ENCODE data around the gene GBP5. TPM values are rescaled to one million over a fixed set of nuclear protein-coding genes. Genes with fewer than 3 reads are reported as not detected.

GBP5 gene, protein sequence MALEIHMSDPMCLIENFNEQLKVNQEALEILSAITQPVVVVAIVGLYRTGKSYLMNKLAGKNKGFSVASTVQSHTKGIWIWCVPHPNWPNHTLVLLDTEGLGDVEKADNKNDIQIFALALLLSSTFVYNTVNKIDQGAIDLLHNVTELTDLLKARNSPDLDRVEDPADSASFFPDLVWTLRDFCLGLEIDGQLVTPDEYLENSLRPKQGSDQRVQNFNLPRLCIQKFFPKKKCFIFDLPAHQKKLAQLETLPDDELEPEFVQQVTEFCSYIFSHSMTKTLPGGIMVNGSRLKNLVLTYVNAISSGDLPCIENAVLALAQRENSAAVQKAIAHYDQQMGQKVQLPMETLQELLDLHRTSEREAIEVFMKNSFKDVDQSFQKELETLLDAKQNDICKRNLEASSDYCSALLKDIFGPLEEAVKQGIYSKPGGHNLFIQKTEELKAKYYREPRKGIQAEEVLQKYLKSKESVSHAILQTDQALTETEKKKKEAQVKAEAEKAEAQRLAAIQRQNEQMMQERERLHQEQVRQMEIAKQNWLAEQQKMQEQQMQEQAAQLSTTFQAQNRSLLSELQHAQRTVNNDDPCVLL
- total RNA-seq = 0.16 and 0.36 TPM in 2 replicates

DNA sequence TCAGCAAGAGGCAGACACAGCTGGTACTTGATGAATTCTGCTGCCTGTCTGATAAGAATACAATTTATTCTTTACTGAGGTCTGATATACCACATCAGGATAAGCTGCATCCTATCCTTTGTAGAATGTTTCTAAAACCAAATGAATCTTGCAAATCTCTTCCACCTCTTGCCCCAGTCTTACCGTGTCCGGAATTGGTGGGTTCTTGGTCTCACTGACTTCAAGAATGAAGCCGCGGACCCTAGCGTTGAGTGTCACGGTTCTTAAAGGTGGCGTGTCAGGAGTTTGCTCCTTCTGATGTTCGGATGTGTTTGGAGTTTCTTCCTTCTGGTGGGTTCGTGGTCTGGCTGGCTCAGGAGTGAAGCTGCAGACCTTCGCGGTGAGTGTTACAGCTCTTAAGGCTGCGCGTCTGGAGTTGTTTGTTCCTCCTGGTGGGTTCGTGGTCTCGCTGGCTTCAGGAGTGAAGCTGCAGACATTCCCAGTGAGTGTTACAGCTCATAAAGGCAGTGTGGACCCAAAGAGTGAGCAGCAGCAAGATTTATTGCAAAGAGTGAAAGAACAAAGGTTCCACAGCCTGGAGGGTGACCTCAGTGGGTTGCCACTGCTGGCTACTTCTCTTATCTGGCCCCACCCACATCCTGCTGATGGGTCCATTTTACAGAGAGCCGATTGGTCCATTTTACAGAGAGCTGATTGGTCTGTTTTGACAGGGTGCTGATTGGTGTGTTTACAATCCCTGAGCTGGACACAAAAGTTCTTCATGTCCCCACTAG is at the start of gene GBP5:
Gene GBP5 (minus strand): TSS at position 592 of the 773 bp plus-strand sequence. CDS start 3,305 bp downstream, outside the sequence.

Other genes with a start within 250 kb of the GBP5 start
- gene GBP3, start 250.0 kb downstream of the GBP5 start, total RNA-seq = 16.5 and 20.9 TPM in 2 replicates
- 14.6 and 19.7 TPM in 2 replicates for gene GBP1, start 207.7 kb downstream of the GBP5 start, total RNA-seq
- 9.6 and 12.6 TPM in 2 replicates for gene GBP2, start 146.7 kb downstream of the GBP5 start, total RNA-seq
- gene GBP7, start 96.9 kb downstream of the GBP5 start, total RNA-seq = not detected in 2 replicates
- gene GBP4, start 73.9 kb downstream of the GBP5 start, total RNA-seq = 0.54 and 0.81 TPM in 2 replicates
- gene GBP6, start 91.2 kb upstream of the GBP5 start, total RNA-seq = not detected in 2 replicates